Neural cell (in vitro differentiated cells): ENCODE measurements around the gene ADAMTS17. TPM values are rescaled to one million over a fixed set of nuclear protein-coding genes. Genes with fewer than 3 reads are reported as not detected.

ENCODE experiments used
- H2AFZ ChIP-seq: fragments of 200-600, 300-800 bp; sonication (generic), shearing (Covaris generic); 2 replicates; pipeline ENCODE4 v1.6.0; 2014; ENCODE audit warnings: low read depth, mild to moderate bottlenecking, antibody characterized with exemption, low read length, moderate library complexity
- H3F3A ChIP-seq: fragments of 200-600 bp; shearing (Covaris generic); 2 replicates; pipeline ENCODE4 v1.6.1; 2016; ENCODE audit warnings: mild to moderate bottlenecking, moderate library complexity, mixed read lengths, antibody characterized with exemption, low read length; ENCODE audit not compliant: insufficient read depth, poor library complexity, severe bottlenecking
- H3K27ac ChIP-seq: fragments of 200-600, 300-800 bp; sonication (generic), shearing (Covaris generic); 2 replicates; pipeline ENCODE4 v1.5.1; 2014; ENCODE audit warnings: mild to moderate bottlenecking, low read length, moderate library complexity
- H3K27me3 ChIP-seq: fragments of 300-800, 200-600 bp; sonication (generic), shearing (Covaris generic); 2 replicates; pipeline ENCODE4 v1.6.0; 2014; ENCODE audit warnings: mild to moderate bottlenecking, low read depth, low read length, moderate library complexity; ENCODE audit not compliant: insufficient read depth
- H3K36me3 ChIP-seq: fragments of 300-800, 200-600 bp; sonication (generic), shearing (Covaris generic); 2 replicates; pipeline ENCODE4 v1.5.1; 2014; ENCODE audit warnings: mild to moderate bottlenecking, antibody characterized with exemption, low read length, moderate library complexity; ENCODE audit not compliant: insufficient read depth
- H3K4me2 ChIP-seq: fragments of 300-800, 200-600 bp; sonication (generic), shearing (Covaris generic); 2 replicates; pipeline ENCODE4 v1.6.0; 2014; ENCODE audit warnings: mild to moderate bottlenecking, low read length
- H3K4me3 ChIP-seq: fragments of 300-800, 200-600 bp; sonication (generic), shearing (Covaris generic); 2 replicates; pipeline ENCODE4 v1.5.1; 2014; ENCODE audit warnings: mild to moderate bottlenecking, low read length, moderate library complexity
- H3K79me2 ChIP-seq: fragments of 200-600 bp; shearing (Covaris generic); replicated peaks from 2 replicates; pipeline ENCODE4 v1.6.0; 2014; ENCODE audit warnings: mild to moderate bottlenecking, low read length, moderate library complexity; ENCODE audit not compliant: insufficient read depth
- H3K9ac ChIP-seq: fragments of 300-800, 200-600 bp; sonication (generic), shearing (Covaris generic); 2 replicates; pipeline ENCODE4 v1.6.1; 2016; ENCODE audit warnings: mild to moderate bottlenecking, low read length, mixed read lengths
- H3K9me2 ChIP-seq: fragments of 200-600 bp; shearing (Covaris generic); 2 replicates; pipeline ENCODE4 v1.6.1; 2016; ENCODE audit warnings: mild to moderate bottlenecking, low read length, mixed read lengths; ENCODE audit not compliant: insufficient read depth
- H3K9me3 ChIP-seq: fragments of 200-600, 300-800 bp; sonication (generic), shearing (Covaris generic); 2 replicates; pipeline ENCODE4 v1.6.1; 2016; ENCODE audit warnings: mild to moderate bottlenecking, mixed run types, low read length, moderate library complexity, mixed read lengths
- H4K20me1 ChIP-seq: fragments of 200-600 bp; shearing (Covaris generic); 2 replicates; pipeline ENCODE4 v1.6.1; 2016; ENCODE audit warnings: mild to moderate bottlenecking, mixed run types; ENCODE audit not compliant: insufficient read depth
- CTCF ChIP-seq: fragments of 450-650 bp; IDR thresholded peaks from 2 replicates; pipeline ENCODE4 v1.5.1; 2014; ENCODE audit warnings: antibody characterized with exemption, mild to moderate bottlenecking, moderate library complexity; ENCODE audit not compliant: poor library complexity, severe bottlenecking
- EP300 ChIP-seq: fragments of 450-650 bp; conservative IDR thresholded peaks from 2 replicates; pipeline ENCODE4 v1.6.1; 2014; ENCODE audit warnings: antibody characterized with exemption, mild to moderate bottlenecking, moderate library complexity; ENCODE audit not compliant: poor library complexity, severe bottlenecking
- EZH2 ChIP-seq: fragments of 200-600, 300-800 bp; shearing (Covaris generic), sonication (generic); IDR thresholded peaks from 2 replicates; pipeline ENCODE4 v1.6.1; 2014; ENCODE audit warnings: antibody characterized with exemption, low read length, borderline replicate concordance, mild to moderate bottlenecking; ENCODE audit not compliant: insufficient read depth, poor library complexity, severe bottlenecking
- MXI1 ChIP-seq: fragments of 450-650 bp; conservative IDR thresholded peaks from 2 replicates; pipeline ENCODE4 v1.6.1; 2014; ENCODE audit warnings: antibody characterized with exemption, mild to moderate bottlenecking; ENCODE audit not compliant: poor library complexity, severe bottlenecking
- POLR2AphosphoS5 ChIP-seq: IDR thresholded peaks from 2 replicates; pipeline ENCODE4 v1.6.1; 2012
- RAD21 ChIP-seq: fragments of 450-650 bp; conservative IDR thresholded peaks from 2 replicates; pipeline ENCODE4 v1.6.1; 2014; ENCODE audit warnings: antibody characterized with exemption, mild to moderate bottlenecking, moderate library complexity
- SMC3 ChIP-seq: fragments of 450-650 bp; conservative IDR thresholded peaks from 2 replicates; pipeline ENCODE4 v1.6.1; 2014; ENCODE audit warnings: antibody characterized with exemption, mild to moderate bottlenecking, moderate library complexity; ENCODE audit not compliant: poor library complexity
- TAF1 ChIP-seq: IDR thresholded peaks from 2 replicates; pipeline ENCODE4 v1.6.1; 2012; ENCODE audit warnings: low read depth
- polyA plus RNA-seq: library from polyadenylated mRNA; depleted of rRNA; stranded (reverse); fragments of >200 nt; gene quantifications from 2 replicates; pipeline ENCODE4 v1.2.3, GENCODE V29; 2014
- TF ChIP-seq, protein P1 (sequence below): IDR thresholded peaks from 2 replicates; pipeline ENCODE4 v1.6.1; 2012; ENCODE audit warnings: borderline replicate concordance

Gene ADAMTS17
- polyA plus RNA-seq, 1 donor from 2014 or later = 0.04 TPM

- H2AFZ ChIP-seq = no peak overlapping the region
- TF ChIP-seq CTCF (no peak), MXI1 (no peak), EZH2 (no peak), POLR2AphosphoS5 (no peak), SMC3 (no peak), EP300 (no peak), RAD21 (no peak), TAF1 (no peak)
- TF ChIP-seq, protein P1, sequence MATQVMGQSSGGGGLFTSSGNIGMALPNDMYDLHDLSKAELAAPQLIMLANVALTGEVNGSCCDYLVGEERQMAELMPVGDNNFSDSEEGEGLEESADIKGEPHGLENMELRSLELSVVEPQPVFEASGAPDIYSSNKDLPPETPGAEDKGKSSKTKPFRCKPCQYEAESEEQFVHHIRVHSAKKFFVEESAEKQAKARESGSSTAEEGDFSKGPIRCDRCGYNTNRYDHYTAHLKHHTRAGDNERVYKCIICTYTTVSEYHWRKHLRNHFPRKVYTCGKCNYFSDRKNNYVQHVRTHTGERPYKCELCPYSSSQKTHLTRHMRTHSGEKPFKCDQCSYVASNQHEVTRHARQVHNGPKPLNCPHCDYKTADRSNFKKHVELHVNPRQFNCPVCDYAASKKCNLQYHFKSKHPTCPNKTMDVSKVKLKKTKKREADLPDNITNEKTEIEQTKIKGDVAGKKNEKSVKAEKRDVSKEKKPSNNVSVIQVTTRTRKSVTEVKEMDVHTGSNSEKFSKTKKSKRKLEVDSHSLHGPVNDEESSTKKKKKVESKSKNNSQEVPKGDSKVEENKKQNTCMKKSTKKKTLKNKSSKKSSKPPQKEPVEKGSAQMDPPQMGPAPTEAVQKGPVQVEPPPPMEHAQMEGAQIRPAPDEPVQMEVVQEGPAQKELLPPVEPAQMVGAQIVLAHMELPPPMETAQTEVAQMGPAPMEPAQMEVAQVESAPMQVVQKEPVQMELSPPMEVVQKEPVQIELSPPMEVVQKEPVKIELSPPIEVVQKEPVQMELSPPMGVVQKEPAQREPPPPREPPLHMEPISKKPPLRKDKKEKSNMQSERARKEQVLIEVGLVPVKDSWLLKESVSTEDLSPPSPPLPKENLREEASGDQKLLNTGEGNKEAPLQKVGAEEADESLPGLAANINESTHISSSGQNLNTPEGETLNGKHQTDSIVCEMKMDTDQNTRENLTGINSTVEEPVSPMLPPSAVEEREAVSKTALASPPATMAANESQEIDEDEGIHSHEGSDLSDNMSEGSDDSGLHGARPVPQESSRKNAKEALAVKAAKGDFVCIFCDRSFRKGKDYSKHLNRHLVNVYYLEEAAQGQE = no peak
- H3K9ac ChIP-seq = no peak overlapping the region
- no peaks in the 10 kb centered on the region for H3K9me2 ChIP-seq
- no peaks in the 10 kb centered on the region for H4K20me1 ChIP-seq
- no peaks in the 10 kb centered on the region for H3K27me3 ChIP-seq
- no peak overlapping the region for H3K4me2 ChIP-seq
- H3K36me3 ChIP-seq = no peaks in the 10 kb centered on the region
- no peaks in the 10 kb centered on the region for H3F3A ChIP-seq
- no peak overlapping the region for H3K4me3 ChIP-seq
- no peaks in the 10 kb centered on the region for H3K79me2 ChIP-seq
- H3K27ac ChIP-seq = no peak overlapping the region
- H3K9me3 ChIP-seq = no peaks in the 10 kb centered on the region
Observed at GRCh38 chr15:100002787-100003536, 338.8 kb downstream of the ADAMTS17 start.

GRCh38 chr15:100002086-100002620 lies 339.6 kb downstream of the ADAMTS17 start:
- TF ChIP-seq SMC3 (no peak), POLR2AphosphoS5 (no peak), RAD21 (no peak), EZH2 (no peak), CTCF (no peak), TAF1 (no peak), EP300 (no peak)
- TF ChIP-seq, protein P1 = no peak
- H3K4me3 ChIP-seq = no peak overlapping the region
- H3F3A ChIP-seq = no peaks in the 10 kb centered on the region
- H3K9me2 ChIP-seq = no peaks in the 10 kb centered on the region
- no peak overlapping the region for H3K4me2 ChIP-seq
- no peak overlapping the region for H3K27ac ChIP-seq
- H3K27me3 ChIP-seq = no peaks in the 10 kb centered on the region
- H3K9me3 ChIP-seq = no peaks in the 10 kb centered on the region
- H4K20me1 ChIP-seq = no peaks in the 10 kb centered on the region
- no peak overlapping the region for H2AFZ ChIP-seq
- H3K79me2 ChIP-seq = no peaks in the 10 kb centered on the region
- H3K36me3 ChIP-seq = no peaks in the 10 kb centered on the region
- H3K9ac ChIP-seq = no peak overlapping the region
